AG20443 (cell line): ENCODE measurements around the gene LRIT2.
"Not testable (repeated sequence)": the region's sequence is repeated elsewhere in the genome, so short reads cannot be mapped to it uniquely, and the experiment has no call there.

Experiments used
- DNase-seq: peaks from one replicate; pipeline ENCODE4 v3.0.0; 2012; ENCODE audit warnings: low spot score, mixed read lengths

LRIT2 gene

GRCh38 chr10:84184517-84184916 lies 40.8 kb downstream of the LRIT2 start:
- DNase-seq, result no peak

DNA sequence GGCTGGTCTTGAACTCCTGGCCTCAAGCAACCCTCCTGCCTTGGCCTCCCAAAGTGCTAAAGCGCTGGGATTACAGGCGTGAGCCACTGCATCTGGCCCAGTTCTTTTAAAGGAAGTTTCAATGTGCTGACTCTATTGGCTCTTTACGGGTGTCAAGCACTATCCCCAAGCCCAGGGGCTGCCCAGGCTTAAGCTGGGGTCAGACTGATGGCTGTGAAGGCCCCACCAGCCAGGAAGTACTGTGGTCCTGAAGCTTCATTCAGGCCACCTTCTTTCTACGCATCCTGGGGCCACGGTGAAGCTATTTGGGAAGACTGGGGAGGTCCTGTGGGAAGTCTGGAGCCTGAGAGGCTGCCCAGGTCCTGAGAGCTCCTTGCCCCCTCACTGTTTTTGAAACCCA lies 43.7 kb downstream of the LRIT2 start:
- DNase-seq, result no peak

DNA sequence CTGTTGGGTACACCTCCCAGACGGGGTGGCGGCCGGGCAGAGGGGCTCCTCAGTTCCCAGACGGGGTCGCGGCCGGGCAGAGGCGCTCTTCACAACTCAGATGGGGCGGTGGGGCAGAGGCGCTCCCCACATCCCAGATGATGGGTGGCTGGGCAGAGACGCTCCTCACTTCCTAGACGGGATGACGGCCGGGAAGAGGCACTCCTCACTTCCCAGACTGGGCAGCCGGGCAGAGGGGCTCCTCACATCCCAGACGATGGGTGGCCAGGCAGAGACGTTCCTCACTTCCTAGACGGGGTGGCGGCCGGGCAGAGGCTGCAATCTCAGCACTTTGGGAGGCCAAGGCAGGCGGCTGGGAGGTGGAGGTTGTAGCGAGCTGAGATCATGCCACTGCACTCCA lies 45.0 kb downstream of the LRIT2 start:
- not testable (repeated sequence) for DNase-seq

DNA sequence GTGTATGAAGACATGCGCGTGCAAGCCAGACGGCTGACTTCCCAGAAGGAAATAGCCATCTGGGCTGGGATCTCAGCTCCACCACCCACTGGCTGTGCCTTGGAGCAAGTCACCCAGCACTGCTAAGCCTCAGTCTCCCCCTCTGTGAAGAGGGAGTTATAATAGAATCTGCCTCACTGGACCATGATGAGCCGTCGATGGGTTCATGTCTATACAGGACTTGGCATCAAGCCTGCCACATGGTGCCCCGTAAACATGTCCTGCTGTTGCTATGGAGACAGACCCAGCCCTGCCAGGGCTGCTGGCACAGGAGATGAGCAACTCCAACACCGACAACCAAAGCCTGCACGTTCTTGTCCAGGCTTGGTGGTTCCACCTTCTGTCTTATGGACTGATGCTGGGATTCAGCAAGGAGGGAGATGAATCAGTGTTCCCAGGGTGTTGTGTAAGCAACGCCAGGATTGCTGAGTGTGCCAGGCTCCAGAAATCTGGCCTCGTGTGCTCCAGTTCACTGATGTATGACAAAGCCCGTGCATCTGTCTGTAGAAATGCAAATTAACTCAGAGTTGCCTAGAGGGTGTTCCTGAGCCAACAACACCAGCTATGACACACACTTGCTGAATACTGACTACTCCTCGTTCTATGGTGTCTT lies 46.2 kb downstream of the LRIT2 start:
- DNase-seq, result peak; percentile 81

GRCh38 chr10:84178160-84178609 lies 47.2 kb downstream of the LRIT2 start:
- no peak for DNase-seq

GRCh38 chr10:84177541-84178141 lies 47.7 kb downstream of the LRIT2 start:
- no peak for DNase-seq

GRCh38 chr10:84176836-84177474 lies 48.4 kb downstream of the LRIT2 start:
- no peak for DNase-seq

DNA sequence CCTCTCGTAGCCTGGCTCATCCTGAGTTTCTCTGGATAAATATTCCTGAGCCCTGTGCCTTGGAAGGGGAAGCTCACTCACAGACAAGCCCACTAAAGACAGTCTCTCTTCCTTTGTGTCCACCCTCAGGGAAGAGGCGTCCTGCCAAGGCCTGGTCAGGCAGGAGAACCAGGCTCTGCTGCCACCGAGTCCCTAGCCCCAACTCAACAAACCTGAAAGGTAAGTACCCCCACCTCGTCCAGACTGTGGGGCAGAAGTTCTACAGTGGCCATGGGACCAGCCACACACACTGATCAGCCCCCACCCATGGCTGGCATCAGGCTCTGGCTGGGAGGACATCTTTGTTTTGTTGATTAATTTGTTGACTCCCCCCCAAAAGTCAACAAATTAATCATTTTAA lies 49.0 kb downstream of the LRIT2 start:
- DNase-seq, result no peak

DNA sequence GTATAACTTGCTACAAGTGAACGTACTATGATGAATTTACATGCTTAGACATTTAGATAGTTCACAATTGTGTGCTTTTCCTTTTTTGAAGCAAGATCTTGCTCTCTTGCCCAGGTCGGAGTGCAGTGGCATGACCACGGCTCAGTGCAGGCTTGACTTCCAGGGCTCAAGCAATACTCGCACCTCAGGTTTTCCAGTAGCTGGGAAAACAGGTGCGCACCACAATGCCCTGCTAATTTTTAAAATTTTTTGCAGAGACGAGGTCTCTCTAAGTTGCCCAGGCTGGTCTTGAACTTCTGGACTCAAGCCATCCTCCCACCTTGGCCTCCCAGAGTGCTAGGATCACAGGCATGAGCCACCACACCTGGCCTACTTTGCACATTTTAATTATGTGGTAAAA lies 49.9 kb downstream of the LRIT2 start:
- DNase-seq, result no peak

GRCh38 chr10:84173501-84173929 lies 51.8 kb downstream of the LRIT2 start, which contains the start of gene GPR15LG:
Gene GPR15LG, plus strand, starts transcription at chr10:84173801. Its CDS starts 51 bp downstream, at chr10:84173852.
- DNase-seq, result no peak

GRCh38 chr10:84172467-84173356 lies 52.6 kb downstream of the LRIT2 start:
- DNase-seq, result no peak

DNA sequence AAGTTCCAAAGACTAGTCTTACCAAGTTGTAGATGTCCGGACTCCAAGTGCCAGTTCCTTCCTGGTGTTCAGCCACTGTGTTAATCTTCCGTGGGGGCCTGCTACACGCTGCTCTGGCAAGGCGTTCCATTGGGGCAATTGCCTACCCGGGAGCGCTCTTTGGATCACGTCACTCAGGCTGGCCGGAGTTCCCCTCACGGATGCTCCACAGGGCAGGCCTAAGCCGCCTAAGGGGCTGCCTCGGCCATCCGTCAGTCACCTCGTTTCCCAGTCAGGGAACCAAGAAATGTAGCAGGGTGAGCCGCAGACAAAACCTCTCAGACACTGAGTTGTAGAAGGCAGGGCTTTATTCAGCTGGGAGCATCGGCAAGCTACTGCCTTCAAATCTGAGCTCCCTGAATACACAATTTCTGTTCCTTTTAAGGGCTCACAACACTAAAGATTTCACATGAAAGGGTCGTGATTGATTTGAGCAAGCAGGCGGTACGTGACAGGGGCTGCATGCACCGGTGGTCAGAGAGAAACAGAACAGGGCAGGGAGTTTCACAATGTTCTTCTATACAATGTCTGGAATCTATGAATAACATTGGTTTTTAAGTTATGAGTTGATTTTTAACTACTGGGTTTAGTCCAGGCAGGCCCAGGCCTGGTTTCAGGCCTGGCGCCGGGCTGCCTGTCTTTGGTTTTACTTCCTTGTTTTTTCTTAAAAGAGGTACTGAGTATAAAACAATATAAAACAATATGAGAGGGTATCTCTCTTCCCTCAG lies 53.5 kb downstream of the LRIT2 start:
- not testable (repeated sequence) for DNase-seq

DNA sequence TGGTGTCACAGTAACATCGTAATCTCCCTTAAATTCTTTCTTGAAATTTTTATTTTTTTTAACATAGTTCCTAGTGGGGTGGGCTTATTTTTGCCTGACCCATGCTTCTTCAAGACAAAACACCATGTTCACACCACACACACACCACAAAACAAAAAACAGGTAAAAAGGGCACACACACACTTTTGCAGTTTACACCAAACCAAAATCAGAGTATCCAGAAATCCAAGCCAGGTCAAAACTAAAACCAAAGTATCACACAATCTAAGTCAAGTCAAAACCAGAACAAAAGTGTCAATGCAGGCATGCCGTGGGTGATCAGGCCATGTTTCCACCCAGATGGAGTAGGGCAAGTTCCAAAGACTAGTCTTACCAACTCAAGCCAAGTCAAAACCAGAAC lies 54.1 kb downstream of the LRIT2 start:
- DNase-seq, result not testable (repeated sequence)
